GM12878 (cell line): ENCODE measurements around the gene AAR2. TPM values are rescaled to one million over a fixed set of nuclear protein-coding genes. Genes with fewer than 3 reads are reported as not detected.

Experiments used
- ATAC-seq: fragments of 200-7000 bp; cut with Tn5 transposase; 3 replicates; pipeline ENCODE4 v1.9.1; 2020; ENCODE audit warnings: mild to moderate bottlenecking, moderate library complexity
- BruUV-seq: library from RNA; stranded (reverse); fragments of 400-500 nt; replicated peaks from 2 replicates; lab custom pipeline; 2021; lab: Mats Ljungman, UMichigan
- CTCF ChIA-PET: fragments of 300-600 bp; sonication (Branson Sonifier 250); formaldehyde crosslinking; extraction: SDS; loops from one replicate; lab custom pipeline; 2021; ENCODE audit warnings: inconsistent platforms; lab: Yijun Ruan, JAX
- POLR2A ChIA-PET: fragments of 350-600 bp; formaldehyde crosslinking; extraction: SDS; loops from one replicate; lab custom pipeline; 2021; ENCODE audit warnings: inconsistent platforms; lab: Charles Lee
- RAD21 ChIA-PET: fragments of 300-600 bp; sonication (Branson Sonifier 250); formaldehyde crosslinking; loops from one replicate; lab custom pipeline; 2023; ENCODE audit warnings: antibody characterized with exemption; ENCODE audit not compliant: unreplicated experiment; lab: Charles Lee
- SMC1A ChIA-PET: fragments of 300-600 bp; sonication (Branson Sonifier 250); formaldehyde crosslinking; loops from one replicate; lab custom pipeline; 2023; ENCODE audit not compliant: unreplicated experiment, uncharacterized antibody; lab: Charles Lee
- DNase-seq: peaks from one replicate; pipeline ENCODE4 v3.0.0-alpha.2; 2011; ENCODE audit warnings: low read depth, low spot score
- FAIRE-seq: peaks from 3 replicates; lab custom pipeline; 2011; peaks lifted over from hg19 to GRCh38; lab: Jason Lieb, UNC
- H2AFZ ChIP-seq: 2 replicates; pipeline ENCODE4 v1.6.0; 2011; ENCODE audit warnings: low read depth, low read length, control low read depth; ENCODE audit not compliant: control insufficient read depth
- H3K27ac ChIP-seq: 2 replicates; pipeline ENCODE4 v1.5.1; 2011; ENCODE audit warnings: control low read depth; ENCODE audit not compliant: control insufficient read depth, insufficient read depth
- H3K27me3 ChIP-seq, 2 experiments: replicated peaks in 1 of 2; 2 replicates each; pipeline versions ENCODE4 v1.6.0 to v1.6.1; 2011; ENCODE audit warnings: low read length in 1 of 2; ENCODE audit not compliant: control insufficient read depth in 2 of 2, insufficient read depth in 2 of 2
- H3K36me3 ChIP-seq, 2 experiments: 2 replicates each; pipeline ENCODE4 v1.5.1; 2011; ENCODE audit warnings: low read length in 1 of 2; ENCODE audit not compliant: control insufficient read depth in 2 of 2, insufficient read depth in 2 of 2
- H3K4me1 ChIP-seq: 2 replicates; pipeline ENCODE4 v1.6.1; 2011; ENCODE audit warnings: mild to moderate bottlenecking, low read length, moderate library complexity, mixed read lengths; ENCODE audit not compliant: control insufficient read depth, insufficient read depth
- H3K4me2 ChIP-seq: 2 replicates; pipeline ENCODE4 v1.6.0; 2011; ENCODE audit warnings: control low read depth; ENCODE audit not compliant: control insufficient read depth, insufficient read depth
- H3K4me3 ChIP-seq: fragments of 200-600 bp; sonication (generic); 2 replicates; pipeline ENCODE4 v1.5.1; 2016
- H3K79me2 ChIP-seq: 2 replicates; pipeline ENCODE4 v1.6.0; 2011; ENCODE audit warnings: low read length; ENCODE audit not compliant: control insufficient read depth, insufficient read depth
- H3K9ac ChIP-seq: 2 replicates; pipeline ENCODE4 v1.8.0; 2011; ENCODE audit warnings: low read length, control low read depth, mixed read lengths; ENCODE audit not compliant: control insufficient read depth, insufficient read depth
- H3K9me3 ChIP-seq: replicated peaks from 3 replicates; pipeline ENCODE4 v1.5.1; 2011; ENCODE audit warnings: mild to moderate bottlenecking, low read length; ENCODE audit not compliant: control insufficient read depth, insufficient read depth
- H4K20me1 ChIP-seq: 2 replicates; pipeline ENCODE4 v1.6.0; 2011; ENCODE audit not compliant: control insufficient read depth, insufficient read depth
- ETV6 ChIP-seq, 2 experiments: fragments of 450-650 bp in 1 of 2; IDR thresholded peaks in 1 of 2; conservative IDR thresholded peaks in 1 of 2; 2 replicates each; pipeline ENCODE4 v1.6.1; 2014; ENCODE audit warnings: antibody characterized with exemption in 1 of 2, borderline replicate concordance in 1 of 2, low read depth in 1 of 2, mild to moderate bottlenecking in 1 of 2, moderate library complexity in 1 of 2
- HDAC2 ChIP-seq: fragments of 200-600 bp; sonication (generic); IDR thresholded peaks from 2 replicates; pipeline ENCODE4 v1.6.1; 2017
- RCOR1 ChIP-seq: conservative IDR thresholded peaks from 2 replicates; pipeline ENCODE4 v1.6.1; 2012; ENCODE audit warnings: low read depth, low read length, improper control_type of control experiment
- SMAD5 ChIP-seq: IDR thresholded peaks from 2 replicates; pipeline ENCODE4 v1.6.1; 2016; ENCODE audit warnings: antibody characterized with exemption, low read depth
- TCF7 ChIP-seq: IDR thresholded peaks from 2 replicates; pipeline ENCODE4 v1.6.1; 2014; ENCODE audit warnings: antibody characterized with exemption, borderline replicate concordance
- WGBS: methylation state at CpG from one replicate; pipeline ENCODE4 v1.1.6; 2016; ENCODE audit warnings: low lambda C conversion rate; ENCODE audit not compliant: insufficient replicate concordance, insufficient coverage; ENCODE audit errors: missing lambda C conversion rate; 5-methylcytosine and 5-hydroxymethylcytosine counted together
- in situ Hi-C: fragments of 300-500 bp; cut with MboI; formaldehyde crosslinking; loops from 9 replicates; pipeline ENCODE4 v1.14.3; 2018; ENCODE audit warnings: mixed read lengths
- intact Hi-C: fragments of 100-400 bp; cut with micrococcal nuclease; formaldehyde crosslinking; loops from one replicate; pipeline ENCODE4 v1.14.2; 2022; ENCODE audit not compliant: unreplicated experiment
- polyA plus RNA-seq, 11 experiments: library from polyadenylated mRNA; depleted of rRNA in 4 of 11; unstranded in 6 of 11; stranded (reverse) in 5 of 11; fragments of >200 nt; fragmentation: Nextera tagmentation in 4 of 11; fragmentation: Illumina TruSeq in 1 of 11; extraction: Ambion mirVana in 4 of 11; extraction: Trizol in 1 of 11; gene quantifications; 1 replicate in 1 of 11; 2 replicates in 10 of 11; pipeline versions ENCODE4 v1.2.1 to v1.2.3, GENCODE V29; 2011 to 2016; ENCODE audit warnings: inconsistent platforms in 2 of 11, missing spikeins in 2 of 11, low read depth in 1 of 11
- total RNA-seq, 4 experiments: library from RNA; depleted of rRNA in 3 of 4; stranded (reverse); fragments of >200 nt in 3 of 4; fragmentation: Illumina TruSeq in 1 of 4; extraction: Trizol in 1 of 4; gene quantifications; 2 replicates each; pipeline versions ENCODE4 v1.2.1 to v1.2.3, GENCODE V29; 2013 to 2021
- TF ChIP-seq, protein P1 (sequence below): fragments of 150-350 bp; IDR thresholded peaks from 2 replicates; pipeline ENCODE4 v1.6.1; 2014; ENCODE audit warnings: mild to moderate bottlenecking, low read depth, low read length

AAR2 gene
- total and polyA plus RNA-seq, 10 of the 15 experiments (the other 5 are each of a cell fraction or from before 2014, with no cell fraction given), result 6.5 to 41.7 (median 30.3) TPM

DNA sequence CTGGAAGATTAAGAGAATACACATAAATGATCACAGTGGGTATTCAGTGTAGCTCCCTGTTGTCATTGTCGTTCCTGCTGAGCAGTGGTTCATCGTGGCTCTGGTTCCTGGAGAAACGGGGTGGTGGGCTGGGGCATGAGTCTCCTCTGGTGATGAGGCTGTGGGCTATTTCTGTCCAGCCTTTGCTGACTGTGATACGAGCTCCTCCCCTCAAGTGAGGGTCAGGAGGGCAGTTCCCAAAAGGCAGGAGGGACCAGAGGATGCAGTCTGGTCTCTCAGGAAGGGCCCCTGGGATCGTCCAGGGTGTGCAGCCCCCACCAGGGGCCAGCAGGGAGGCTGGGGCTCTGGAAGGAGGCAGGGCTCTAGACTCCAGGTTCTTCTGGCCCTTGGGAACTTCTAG, 38.7 kb downstream of the AAR2 start:
- CTCF ChIA-PET, result interaction anchor here (0.6 to 1.3 kb wide), 2 partner anchors 125 to 441 kb away, joined by 3 read pairs; no protein-coding TSS in a partner anchor
- intact Hi-C loops, result no loop called here
- H4K20me1 ChIP-seq, result no peaks in the 10 kb centered on the region
- DNase-seq, result no peak
- H3K79me2 ChIP-seq, result no peaks in the 10 kb centered on the region
- in situ Hi-C loops, result no loop called here
- ATAC-seq, result no peak
- H3K4me1 ChIP-seq, result no peaks in the 10 kb centered on the region
- no peak overlapping the region for H3K9ac ChIP-seq
- H3K27ac ChIP-seq, result no peak overlapping the region
- TF ChIP-seq TCF7 (no peak), RCOR1 (no peak), ETV6 (conservative IDR thresholded peaks at IDR 0.05 in 1 of 2, IDR thresholded peaks at IDR 0.05 in 1 of 2; ENCODE audit: borderline replicate concordance in 1 of 2, low read depth in 1 of 2) (no peak), HDAC2 (no peak), SMAD5 (no peak)
- TF ChIP-seq, protein P1, sequence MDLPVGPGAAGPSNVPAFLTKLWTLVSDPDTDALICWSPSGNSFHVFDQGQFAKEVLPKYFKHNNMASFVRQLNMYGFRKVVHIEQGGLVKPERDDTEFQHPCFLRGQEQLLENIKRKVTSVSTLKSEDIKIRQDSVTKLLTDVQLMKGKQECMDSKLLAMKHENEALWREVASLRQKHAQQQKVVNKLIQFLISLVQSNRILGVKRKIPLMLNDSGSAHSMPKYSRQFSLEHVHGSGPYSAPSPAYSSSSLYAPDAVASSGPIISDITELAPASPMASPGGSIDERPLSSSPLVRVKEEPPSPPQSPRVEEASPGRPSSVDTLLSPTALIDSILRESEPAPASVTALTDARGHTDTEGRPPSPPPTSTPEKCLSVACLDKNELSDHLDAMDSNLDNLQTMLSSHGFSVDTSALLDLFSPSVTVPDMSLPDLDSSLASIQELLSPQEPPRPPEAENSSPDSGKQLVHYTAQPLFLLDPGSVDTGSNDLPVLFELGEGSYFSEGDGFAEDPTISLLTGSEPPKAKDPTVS, result no peak
- no peak overlapping the region for H3K4me3 ChIP-seq
- H3K9me3 ChIP-seq, result no peaks in the 10 kb centered on the region
- no peak for FAIRE-seq
- RAD21 ChIA-PET, result no interaction called here
- H3K36me3 ChIP-seq, result no peaks in the 10 kb centered on the region
- H3K27me3 ChIP-seq, result peaks cover 0 to 3% of the 10 kb centered on the region in 2 experiments; a peak in 2 of 4 replicates
- no peak overlapping the region for H2AFZ ChIP-seq
- H3K4me2 ChIP-seq, result no peak overlapping the region
- SMC1A ChIA-PET, result no interaction called here
- 6% methylated on average over 5 of the region's 5 CpGs for WGBS
- BruUV-seq, result no TSS peak
- POLR2A ChIA-PET, result no interaction called here
